B cell (primary cell): ENCODE results near the gene ANKRD33B. TPM values are rescaled to one million over a fixed set of nuclear protein-coding genes. Genes with fewer than 3 reads are reported as not detected.
A peak's percentile ranks its signal among the peaks of the same experiment; 100 is the strongest.

ENCODE experiments used
- ATAC-seq: fragments of 200-7000 bp; cut with Tn5 transposase; one replicate; pipeline ENCODE4 v1.10.0; 2021; ENCODE audit warnings: low read depth, mild to moderate bottlenecking, moderate number of reproducible peaks, moderate library complexity
- CTCF ChIA-PET: fragments of 350-600 bp; sonication (Branson Sonifier 250); formaldehyde crosslinking; loops from one replicate; lab custom pipeline; 2021; ENCODE audit warnings: antibody characterized with exemption, inconsistent platforms; lab: Charles Lee
- POLR2A ChIA-PET: fragments of 350-600 bp; sonication (Branson Sonifier 250); formaldehyde crosslinking; loops from one replicate; lab custom pipeline; 2021; ENCODE audit warnings: antibody characterized with exemption; lab: Charles Lee
- DNase-seq: peaks from one replicate; pipeline ENCODE4 v3.0.0; 2013
- H2AFZ ChIP-seq: 2 replicates; pipeline ENCODE4 v1.6.1; 2012; ENCODE audit warnings: mild to moderate bottlenecking, low read depth, low read length; ENCODE audit not compliant: insufficient read depth, poor library complexity, severe bottlenecking
- H3K27ac ChIP-seq, 2 donors: 1 replicate in 1 of 2; 2 replicates in 1 of 2; pipeline ENCODE4 v1.5.1; 2012 to 2013; ENCODE audit warnings: low read length in 2 of 2, mild to moderate bottlenecking in 2 of 2, moderate library complexity in 1 of 2
- H3K27me3 ChIP-seq, 4 experiments: fragments of 200-600 bp in 1 of 4; sonication (generic) in 1 of 4; replicated peaks in 1 of 4; 1 replicate in 2 of 4; 2 replicates in 2 of 4; pipeline versions ENCODE4 v1.6.1 to v1.7.0; 2013 to 2016; ENCODE audit warnings: low read length in 3 of 4, mild to moderate bottlenecking in 2 of 4, mixed read lengths in 1 of 4, moderate library complexity in 1 of 4; ENCODE audit not compliant: insufficient read depth in 4 of 4, control insufficient read depth in 3 of 4; ENCODE audit errors: control extremely low read depth in 1 of 4
- H3K36me3 ChIP-seq, 2 experiments: replicated peaks in 1 of 2; 1 replicate in 1 of 2; 2 replicates in 1 of 2; pipeline versions ENCODE4 v1.6.1 to v1.7.1; 2013; ENCODE audit warnings: low read length in 1 of 2; ENCODE audit not compliant: insufficient read depth in 2 of 2, control insufficient read depth in 1 of 2; ENCODE audit errors: control extremely low read depth in 1 of 2, extremely low read depth in 1 of 2
- H3K4me1 ChIP-seq, 2 donors: fragments of 200-600 bp in 1 of 2; sonication (generic) in 1 of 2; 1 replicate in 1 of 2; 2 replicates in 1 of 2; pipeline versions ENCODE4 v1.5.1 to v1.6.1; 2013 to 2017; ENCODE audit warnings: low read length in 2 of 2; ENCODE audit not compliant: control insufficient read depth in 2 of 2, insufficient read depth in 2 of 2
- H3K4me2 ChIP-seq: replicated peaks from 2 replicates; pipeline ENCODE3; 2012; ENCODE audit warnings: mild to moderate bottlenecking, low read depth, low read length; ENCODE audit not compliant: poor library complexity, severe bottlenecking
- H3K4me3 ChIP-seq, 5 experiments: fragments of 200-600 bp in 1 of 5; sonication (generic) in 1 of 5; 1 replicate in 3 of 5; 2 replicates in 2 of 5; pipeline versions ENCODE4 v1.5.1 to v1.7.0; 2011 to 2016; ENCODE audit warnings: low read length in 4 of 5, mild to moderate bottlenecking in 4 of 5, low read depth in 2 of 5, control low read depth in 1 of 5, moderate library complexity in 1 of 5; ENCODE audit not compliant: insufficient read depth in 1 of 5; ENCODE audit errors: control extremely low read depth in 1 of 5, extremely low read depth in 1 of 5
- H3K79me2 ChIP-seq: fragments of 200-600 bp; sonication (generic); one replicate; pipeline ENCODE4 v1.6.0; 2016; ENCODE audit warnings: low read length; ENCODE audit not compliant: control insufficient read depth, insufficient read depth
- H3K9ac ChIP-seq: fragments of 200-600 bp; sonication (generic); 2 replicates; pipeline ENCODE4 v1.6.1; 2017; ENCODE audit warnings: mild to moderate bottlenecking, low read length, moderate library complexity
- H3K9me3 ChIP-seq, 3 donors: one replicate each; pipeline versions ENCODE4 v1.6.1 to v1.7.1; 2013; ENCODE audit warnings: low read length in 2 of 3; ENCODE audit not compliant: control insufficient read depth in 2 of 3, insufficient read depth in 1 of 3; ENCODE audit errors: control extremely low read depth in 1 of 3
- H4K20me1 ChIP-seq: 2 replicates; pipeline ENCODE4 v1.6.0; 2012; ENCODE audit warnings: mild to moderate bottlenecking, low read length; ENCODE audit not compliant: insufficient read depth, control insufficient read depth, poor library complexity, severe bottlenecking
- H3K27ac Mint-ChIP-seq: one replicate; pipeline ENCODE4 v1.8.0; 2021; ENCODE audit warnings: mixed read lengths
- H3K27me3 Mint-ChIP-seq: one replicate; pipeline ENCODE4 v1.8.0; 2021; ENCODE audit warnings: mixed read lengths
- H3K4me1 Mint-ChIP-seq: one replicate; pipeline ENCODE4 v1.8.0; 2021; ENCODE audit warnings: mixed read lengths
- H3K4me3 Mint-ChIP-seq: one replicate; pipeline ENCODE4 v1.8.0; 2021; ENCODE audit warnings: mixed read lengths
- H3K9me3 Mint-ChIP-seq: one replicate; pipeline ENCODE4 v1.8.0; 2022; ENCODE audit warnings: mixed read lengths; ENCODE audit not compliant: insufficient read depth
- EZH2 ChIP-seq: IDR thresholded peaks from 2 replicates; pipeline ENCODE4 v1.6.1; 2012; ENCODE audit warnings: borderline replicate concordance, low read depth, mild to moderate bottlenecking, moderate library complexity, low read length; ENCODE audit not compliant: insufficient read depth, poor library complexity, severe bottlenecking
- WGBS: methylation state at CpG from one replicate; pipeline ENCODE4 v1.1.5; 2013; ENCODE audit warnings: missing lambda C conversion rate; ENCODE audit not compliant: insufficient coverage; 5-methylcytosine and 5-hydroxymethylcytosine counted together
- intact Hi-C: fragments of 100-400 bp; cut with micrococcal nuclease; formaldehyde crosslinking; loops from one replicate; pipeline ENCODE4 v1.10.0; 2022
- polyA plus RNA-seq: library from polyadenylated mRNA; depleted of rRNA; stranded (reverse); fragments of >200 nt; gene quantifications from 2 replicates; pipeline ENCODE4 v1.2.3, GENCODE V29; 2012
- total RNA-seq, 2 donors: library from RNA; stranded (reverse); fragments of 120-200 nt in 1 of 2; gene quantifications; 1 replicate in 1 of 2; 2 replicates in 1 of 2; pipeline versions ENCODE4 v1.2.3 to v1.2.4, GENCODE V29; 2013 to 2022
- TF ChIP-seq, protein P1 (sequence below): fragments of 200-600 bp; IDR thresholded peaks from one replicate; pipeline ENCODE4 v1.8.0; 2022; ENCODE audit warnings: antibody characterized with exemption, mild to moderate bottlenecking

The ANKRD33B gene
- total and polyA plus RNA-seq, 2 donors (not counting 1 experiment from before 2014, with no cell fraction given): 2.9 to 23.4 TPM

- no peak for ATAC-seq
- Histone ChIP-seq H3K79me2 (no peaks in the 10 kb centered on the region), H2AFZ (no peak overlapping the region), H3K36me3 (no peaks in the 10 kb centered on the region), H3K27me3 (no peaks in the 10 kb centered on the region), H3K4me3 (no peak overlapping the region), H3K27ac (no peak overlapping the region), H3K4me2 (no peak overlapping the region), H3K9me3 (no peaks in the 10 kb centered on the region), H4K20me1 (no peaks in the 10 kb centered on the region), H3K4me1 (peaks cover 39 to 42% of the 10 kb centered on the region in 2 donors), H3K9ac (no peak overlapping the region)
- H3K9me3 Mint-ChIP-seq: no peaks in the 10 kb centered on the region
- peak overlapping the region; percentile 22 for H3K27ac Mint-ChIP-seq
- TF ChIP-seq EZH2: no peak
- TF ChIP-seq, protein P1, sequence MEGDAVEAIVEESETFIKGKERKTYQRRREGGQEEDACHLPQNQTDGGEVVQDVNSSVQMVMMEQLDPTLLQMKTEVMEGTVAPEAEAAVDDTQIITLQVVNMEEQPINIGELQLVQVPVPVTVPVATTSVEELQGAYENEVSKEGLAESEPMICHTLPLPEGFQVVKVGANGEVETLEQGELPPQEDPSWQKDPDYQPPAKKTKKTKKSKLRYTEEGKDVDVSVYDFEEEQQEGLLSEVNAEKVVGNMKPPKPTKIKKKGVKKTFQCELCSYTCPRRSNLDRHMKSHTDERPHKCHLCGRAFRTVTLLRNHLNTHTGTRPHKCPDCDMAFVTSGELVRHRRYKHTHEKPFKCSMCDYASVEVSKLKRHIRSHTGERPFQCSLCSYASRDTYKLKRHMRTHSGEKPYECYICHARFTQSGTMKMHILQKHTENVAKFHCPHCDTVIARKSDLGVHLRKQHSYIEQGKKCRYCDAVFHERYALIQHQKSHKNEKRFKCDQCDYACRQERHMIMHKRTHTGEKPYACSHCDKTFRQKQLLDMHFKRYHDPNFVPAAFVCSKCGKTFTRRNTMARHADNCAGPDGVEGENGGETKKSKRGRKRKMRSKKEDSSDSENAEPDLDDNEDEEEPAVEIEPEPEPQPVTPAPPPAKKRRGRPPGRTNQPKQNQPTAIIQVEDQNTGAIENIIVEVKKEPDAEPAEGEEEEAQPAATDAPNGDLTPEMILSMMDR: no peak
- intact Hi-C loops: no loop called here
- H3K4me1 Mint-ChIP-seq: peaks cover 54% of the 10 kb centered on the region
- H3K4me3 Mint-ChIP-seq: no peak overlapping the region
- WGBS: 68% methylated on average over 5 of the region's 8 CpGs
- CTCF ChIA-PET: interaction anchor here (2.1 kb wide), 1 partner anchor 73 kb away, joined by 7 read pairs; no protein-coding TSS in a partner anchor
- no peaks in the 10 kb centered on the region for H3K27me3 Mint-ChIP-seq
- POLR2A ChIA-PET: no interaction called here
- no peak for DNase-seq
These were observed 8.6 kb upstream of the ANKRD33B start for GRCh38 chr5:10555277-10555684.

- no peaks in the 10 kb centered on the region for H3K9me3 Mint-ChIP-seq
- ATAC-seq (no peak), DNase-seq (no peak)
- H3K9me3 ChIP-seq: no peaks in the 10 kb centered on the region
- H3K4me1 ChIP-seq: peaks cover 39 to 44% of the 10 kb centered on the region in 2 donors
- H3K27ac Mint-ChIP-seq: no peak overlapping the region
- no peak overlapping the region for H2AFZ ChIP-seq
- ChIA-PET CTCF (no interaction called here), POLR2A (no interaction called here)
- no peak overlapping the region for H3K9ac ChIP-seq
- intact Hi-C loops: no loop called here
- H3K27me3 ChIP-seq: no peaks in the 10 kb centered on the region
- no peak overlapping the region for H3K4me3 ChIP-seq
- no peak overlapping the region for H3K27ac ChIP-seq
- no peaks in the 10 kb centered on the region for H3K79me2 ChIP-seq
- TF ChIP-seq, protein P1: no peak
- TF ChIP-seq EZH2: no peak
- H3K4me1 Mint-ChIP-seq: peaks cover 62% of the 10 kb centered on the region
- WGBS: 63% methylated on average over 2 of the region's 3 CpGs
- H4K20me1 ChIP-seq: no peaks in the 10 kb centered on the region
- peak overlapping the region; percentile 62 for H3K4me2 ChIP-seq
- peak overlapping the region; percentile 27 for H3K4me3 Mint-ChIP-seq
- H3K36me3 ChIP-seq: no peaks in the 10 kb centered on the region
- no peaks in the 10 kb centered on the region for H3K27me3 Mint-ChIP-seq
These were observed 7.5 kb upstream of the ANKRD33B start for GRCh38 chr5:10556289-10556807.
